A549 (cell line): ENCODE results near the gene APLP2. TPM values are rescaled to one million over a fixed set of nuclear protein-coding genes. Genes with fewer than 3 reads are reported as not detected.

Experiments
- ATAC-seq, 2 experiments: fragments of 200-7000 bp in 1 of 2; fragments of >200 bp in 1 of 2; cut with Nextera tagmentation in 1 of 2; cut with Tn5 transposase in 1 of 2; 3 replicates each; pipeline versions ENCODE4 v1.8.0 to v1.9.1; 2018 to 2020; ENCODE audit warnings: mild to moderate bottlenecking in 1 of 2, moderate library complexity in 1 of 2
- CTCF ChIA-PET: fragments of 300-600 bp; sonication (Branson Sonifier 250); formaldehyde crosslinking; extraction: SDS; loops from one replicate; lab custom pipeline; 2021; ENCODE audit warnings: antibody characterized with exemption, inconsistent platforms; lab: Yijun Ruan, JAX
- POLR2A ChIA-PET: fragments of 350-600 bp; formaldehyde crosslinking; extraction: SDS; loops from one replicate; lab custom pipeline; 2021; ENCODE audit warnings: antibody characterized with exemption, inconsistent platforms; lab: Yijun Ruan, JAX
- DNase-seq, 2 experiments: peaks; one replicate each; pipeline versions ENCODE4 v3.0.0 to v3.0.0-alpha.2; 2011 to 2016; ENCODE audit warnings: low read depth in 1 of 2, low spot score in 1 of 2
- FAIRE-seq: peaks from 2 replicates; lab custom pipeline; 2011; peaks lifted over from hg19 to GRCh38; lab: Jason Lieb, UNC
- H3K27ac ChIP-seq, 2 experiments: fragments of >200 bp; sonication (Bioruptor Twin); formaldehyde crosslinking; 3 replicates each; pipeline ENCODE4 v1.5.1; 2016 to 2017
- H3K4me1 ChIP-seq: fragments of >200 bp; sonication (Bioruptor Twin); formaldehyde crosslinking; 3 replicates; pipeline ENCODE4 v1.6.1; 2016
- H3K4me2 ChIP-seq: fragments of >200 bp; sonication (Bioruptor Twin); formaldehyde crosslinking; 3 replicates; pipeline ENCODE4 v1.6.1; 2016
- H3K4me3 ChIP-seq: fragments of >200 bp; sonication (Bioruptor Twin); formaldehyde crosslinking; 3 replicates; pipeline ENCODE4 v1.5.1; 2016
- H3K9me3 ChIP-seq: fragments of >200 bp; sonication (Bioruptor Twin); formaldehyde crosslinking; 3 replicates; pipeline ENCODE4 v1.6.1; 2016
- BCL3 ChIP-seq: fragments of >200 bp; sonication (Bioruptor Twin); formaldehyde crosslinking; IDR thresholded peaks from 3 replicates; pipeline ENCODE4 v1.6.1; 2016
- CEBPB ChIP-seq, 2 experiments: fragments of >200 bp in 1 of 2; sonication (Bioruptor Twin) in 1 of 2; formaldehyde crosslinking in 1 of 2; IDR thresholded peaks; 2 replicates each; pipeline ENCODE4 v1.6.1; 2012 to 2016
- EHF ChIP-seq: fragments of 250-450 bp; sonication (Bioruptor Pico); IDR thresholded peaks from 2 replicates; pipeline ENCODE4 v1.5.0; 2020; ENCODE audit warnings: mild to moderate bottlenecking
- ELK1 ChIP-seq: fragments of 150-350 bp; IDR thresholded peaks from 2 replicates; pipeline ENCODE4 v1.6.1; 2014; ENCODE audit warnings: low read depth, mild to moderate bottlenecking, low read length
- EP300 ChIP-seq, 2 experiments: fragments of >200 bp; sonication (Bioruptor Twin); formaldehyde crosslinking; IDR thresholded peaks; 2 replicates in 1 of 2; 3 replicates in 1 of 2; pipeline ENCODE4 v1.6.1; 2016 to 2017
- FOSL2 ChIP-seq, 2 experiments: fragments of 450-650 bp in 1 of 2; fragments of >200 bp in 1 of 2; sonication (Bioruptor Twin) in 1 of 2; formaldehyde crosslinking; IDR thresholded peaks; 2 replicates each; pipeline versions ENCODE4 v1.5.0 to v1.6.1; 2016 to 2020; ENCODE audit warnings: mild to moderate bottlenecking in 1 of 2, moderate library complexity in 1 of 2
- GATA3 ChIP-seq: IDR thresholded peaks from 2 replicates; pipeline ENCODE4 v1.6.1; 2012; ENCODE audit warnings: borderline replicate concordance
- HDAC2 ChIP-seq: fragments of 200-600 bp; sonication (generic); IDR thresholded peaks from 2 replicates; pipeline ENCODE4 v1.6.1; 2016
- HES2 ChIP-seq: fragments of >200 bp; sonication (Bioruptor Twin); formaldehyde crosslinking; IDR thresholded peaks from 2 replicates; pipeline ENCODE4 v1.6.1; 2016
- HEYL ChIP-seq: fragments of 250-450 bp; sonication (Bioruptor Pico); IDR thresholded peaks from 2 replicates; pipeline ENCODE4 v1.8.0; 2021; ENCODE audit warnings: mild to moderate bottlenecking, moderate library complexity
- JUN ChIP-seq, 2 experiments: fragments of >200 bp; sonication (Bioruptor Twin); formaldehyde crosslinking; IDR thresholded peaks; 2 replicates in 1 of 2; 3 replicates in 1 of 2; pipeline ENCODE4 v1.6.1; 2016 to 2017
- JUNB ChIP-seq: fragments of >200 bp; sonication (Bioruptor Twin); formaldehyde crosslinking; IDR thresholded peaks from 2 replicates; pipeline ENCODE4 v1.6.1; 2016
- MAFK ChIP-seq: fragments of 450-650 bp; IDR thresholded peaks from 2 replicates; pipeline ENCODE4 v1.6.1; 2014; ENCODE audit not compliant: partially characterized antibody
- NFE2L2 ChIP-seq: fragments of 150-350 bp; conservative IDR thresholded peaks from 2 replicates; pipeline ENCODE4 v1.6.1; 2014; ENCODE audit warnings: low read length
- RAD21 ChIP-seq, 2 experiments: fragments of >200 bp in 1 of 2; sonication (Bioruptor Twin) in 1 of 2; formaldehyde crosslinking in 1 of 2; IDR thresholded peaks in 1 of 2; conservative IDR thresholded peaks in 1 of 2; 2 replicates in 1 of 2; 3 replicates in 1 of 2; pipeline ENCODE4 v1.6.1; 2012 to 2018; ENCODE audit warnings: inconsistent platforms in 1 of 2
- RARB ChIP-seq: fragments of 250-450 bp; sonication (Bioruptor Pico); IDR thresholded peaks from 2 replicates; pipeline ENCODE4 v1.8.0; 2021; ENCODE audit warnings: mild to moderate bottlenecking, moderate library complexity
- RCOR1 ChIP-seq: fragments of 150-350 bp; IDR thresholded peaks from 2 replicates; pipeline ENCODE4 v1.6.1; 2014; ENCODE audit warnings: antibody characterized with exemption, low read length, low read depth
- REST ChIP-seq: fragments of 200-600 bp; sonication (generic); IDR thresholded peaks from 2 replicates; pipeline ENCODE4 v1.6.1; 2016; ENCODE audit warnings: antibody characterized with exemption, mild to moderate bottlenecking, moderate library complexity
- RNF2 ChIP-seq: fragments of 200-600 bp; sonication (generic); IDR thresholded peaks from 2 replicates; pipeline ENCODE4 v1.6.1; 2016; ENCODE audit warnings: low read depth, mild to moderate bottlenecking, antibody characterized with exemption, moderate library complexity, borderline replicate concordance
- SMC3 ChIP-seq: fragments of >200 bp; sonication (Bioruptor Twin); formaldehyde crosslinking; IDR thresholded peaks from 3 replicates; pipeline ENCODE4 v1.6.1; 2018; ENCODE audit warnings: inconsistent platforms
- ZC3H11A ChIP-seq: fragments of 450-650 bp; IDR thresholded peaks from 2 replicates; pipeline ENCODE4 v1.6.1; 2014; ENCODE audit warnings: antibody characterized with exemption, mild to moderate bottlenecking
- WGBS: methylation state at CpG from one replicate; pipeline ENCODE4 v1.1.6; 2017; ENCODE audit errors: missing lambda C conversion rate; 5-methylcytosine and 5-hydroxymethylcytosine counted together
- polyA plus RNA-seq, 4 experiments: library from polyadenylated mRNA; depleted of rRNA in 3 of 4; stranded (reverse); fragments of >200 nt; fragmentation: RNase III in 1 of 4; extraction: RNeasy Plus Mini Kit Qiagen cat#74134 plus additional on column Dnase treatment in 1 of 4; gene quantifications; 2 replicates in 3 of 4; 3 replicates in 1 of 4; pipeline ENCODE4 v1.2.3, GENCODE V29; 2011 to 2017
- TF ChIP-seq, protein P1 (sequence below): fragments of 250-450 bp; sonication (Bioruptor Pico); IDR thresholded peaks from 2 replicates; pipeline ENCODE4 v1.5.0; 2020; ENCODE audit warnings: low read depth, mild to moderate bottlenecking, moderate library complexity

The APLP2 gene
- polyA plus RNA-seq, 2 of the 4 experiments (the other 2 are of a cell fraction): 166 to 203 TPM

DNA sequence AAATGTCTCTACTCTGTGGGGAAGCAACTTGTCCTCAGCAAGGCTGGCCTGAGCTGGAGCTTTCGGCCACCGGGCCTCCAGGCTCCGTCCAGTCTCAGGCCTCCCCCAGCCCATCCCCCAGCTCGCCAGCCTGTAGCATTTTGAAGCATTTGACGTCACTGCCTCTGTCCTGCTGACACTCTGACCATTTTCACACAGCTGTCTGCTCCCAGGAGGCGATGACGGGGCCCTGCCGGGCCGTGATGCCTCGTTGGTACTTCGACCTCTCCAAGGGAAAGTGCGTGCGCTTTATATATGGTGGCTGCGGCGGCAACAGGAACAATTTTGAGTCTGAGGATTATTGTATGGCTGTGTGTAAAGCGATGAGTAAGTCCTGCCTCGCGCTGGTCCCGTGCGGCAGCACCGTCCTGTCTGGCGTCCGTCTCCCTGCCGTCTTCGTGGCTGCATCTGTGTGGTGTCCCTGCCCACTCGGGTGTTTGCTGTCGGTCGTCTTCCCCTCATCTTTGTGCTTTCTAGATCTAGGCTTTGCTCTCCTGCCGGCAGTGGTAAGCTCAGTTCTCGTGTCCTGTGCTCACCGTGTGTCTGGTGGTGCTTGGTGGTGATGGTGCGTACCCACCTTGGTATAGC lies 53.8 kb downstream of the APLP2 start:
- peaks cover 16% of the 10 kb centered on the region for H3K4me1 ChIP-seq
- no peak for TF ChIP-seq BCL3
- TF ChIP-seq HDAC2: no peak
- TF ChIP-seq GATA3: no peak
- no peak for TF ChIP-seq ZC3H11A
- TF ChIP-seq, all 56 proteins: peak for 0
- Histone ChIP-seq H3K27ac (peak overlapping the region; percentile 46 to 86), H3K4me2 (peak overlapping the region; percentile 67), H3K9me3 (no peaks in the 10 kb centered on the region), H3K4me3 (no peak overlapping the region)
- FAIRE-seq (no peak), DNase-seq (no peak), ATAC-seq (no peak)
- WGBS: 89% methylated on average over 32 of the region's 32 CpGs
- ChIA-PET POLR2A (interaction anchor here (0.6 to 1.8 kb wide), 4 partner anchors 53 to 262 kb away, joined by 3 to 24 read pairs (median 6); partner anchors contain the start of genes APLP2 and PRDM10), CTCF (interaction anchor here (0.7 to 3.1 kb wide), 7 partner anchors 8 to 338 kb away, joined by 3 to 15 read pairs (median 3); no protein-coding TSS in a partner anchor)

GRCh38 chr11:130124096-130124495 lies 54.4 kb downstream of the APLP2 start:
- Histone ChIP-seq H3K4me1 (peaks cover 16% of the 10 kb centered on the region), H3K4me3 (no peak overlapping the region), H3K4me2 (peak overlapping the region; percentile 67), H3K27ac (peak overlapping the region; percentile 46 to 86), H3K9me3 (no peaks in the 10 kb centered on the region)
- TF ChIP-seq, protein P1, sequence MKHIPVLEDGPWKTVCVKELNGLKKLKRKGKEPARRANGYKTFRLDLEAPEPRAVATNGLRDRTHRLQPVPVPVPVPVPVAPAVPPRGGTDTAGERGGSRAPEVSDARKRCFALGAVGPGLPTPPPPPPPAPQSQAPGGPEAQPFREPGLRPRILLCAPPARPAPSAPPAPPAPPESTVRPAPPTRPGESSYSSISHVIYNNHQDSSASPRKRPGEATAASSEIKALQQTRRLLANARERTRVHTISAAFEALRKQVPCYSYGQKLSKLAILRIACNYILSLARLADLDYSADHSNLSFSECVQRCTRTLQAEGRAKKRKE (CRISPR knock-in tag): no peak
- TF ChIP-seq NFE2L2: no peak
- 0 out of 3 replicates have a peak, but pooled peaks have one; percentile 24 for TF ChIP-seq SMC3
- peak in 1 of 2 experiments; percentile 13; a peak in 1 of 5 replicates for TF ChIP-seq RAD21 (conservative IDR thresholded peaks at IDR 0.05 in 1 of 2, IDR thresholded peaks at IDR 0.05 in 1 of 2)
- no peak for TF ChIP-seq ELK1
- TF ChIP-seq EP300 (IDR thresholded peaks at IDR 0.05): peak in 1 of 2 experiments; percentile 34; a peak in 1 of 5 replicates
- peak in 1 of 2 experiments; percentile 56; a peak in 1 of 5 replicates for TF ChIP-seq JUN (IDR thresholded peaks at IDR 0.05)
- TF ChIP-seq CEBPB (IDR thresholded peaks at IDR 0.05): peak; percentile 82 to 83
- TF ChIP-seq REST: no peak
- peak; percentile 61 for TF ChIP-seq FOSL2 (IDR thresholded peaks at IDR 0.05)
- TF ChIP-seq FOSL2 (CRISPR knock-in tag; IDR thresholded peaks at IDR 0.05): peak; percentile 74
- TF ChIP-seq ZC3H11A: no peak
- TF ChIP-seq RNF2: no peak
- no peak for TF ChIP-seq RCOR1
- TF ChIP-seq EHF (CRISPR knock-in tag): no peak
- TF ChIP-seq HEYL (CRISPR knock-in tag): no peak
- peak; percentile 31; the same call in 1 of the 3 replicates for TF ChIP-seq BCL3
- TF ChIP-seq HES2: peak; percentile 52; the same call in 1 of the 2 replicates
- peak; percentile 52 for TF ChIP-seq JUNB
- no peak for TF ChIP-seq RARB (CRISPR knock-in tag)
- no peak for TF ChIP-seq MAFK
- no peak for FAIRE-seq
- DNase-seq: peak; percentile 22 to 70
- ChIA-PET POLR2A (interaction anchor here (0.6 to 1.8 kb wide), 4 partner anchors 53 to 263 kb away, joined by 3 to 24 read pairs (median 6); partner anchors contain the start of genes APLP2 and PRDM10), CTCF (interaction anchor here (0.7 to 3.1 kb wide), 7 partner anchors 8 to 203 kb away, joined by 3 to 15 read pairs (median 3); no protein-coding TSS in a partner anchor)
- WGBS: 17% methylated on average over 4 of the region's 4 CpGs
- peak; percentile 94 to 99 for ATAC-seq
